GOT3 (cell line): ENCODE data around the gene NDUFA13.

Source experiments
- DNase-seq: peaks from one replicate; lab custom pipeline; 2025; ENCODE audit warnings: mixed read lengths; lab: John Stamatoyannopoulos, UW

Gene NDUFA13

DNA sequence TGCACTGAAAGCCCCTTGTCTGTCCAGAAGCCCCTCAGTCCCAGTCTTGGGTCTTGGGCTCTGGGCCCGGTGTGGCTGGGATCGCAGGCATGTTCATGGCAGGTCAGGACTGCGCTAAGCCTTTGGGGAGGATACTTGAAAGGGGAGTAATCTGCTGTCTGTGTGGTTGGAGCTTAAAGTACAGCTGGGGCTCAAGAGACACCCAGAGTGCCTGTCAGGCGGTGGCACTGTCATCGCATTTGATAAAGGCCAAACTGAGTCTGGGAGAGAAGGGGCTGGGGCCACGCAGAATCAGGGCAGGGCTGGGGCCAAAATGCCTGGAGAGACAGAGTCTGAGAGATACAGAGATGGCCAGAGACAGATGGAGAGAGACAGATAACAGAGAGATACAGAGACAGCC is 17.8 kb downstream of the NDUFA13 start:
- DNase-seq: no peak

DNA sequence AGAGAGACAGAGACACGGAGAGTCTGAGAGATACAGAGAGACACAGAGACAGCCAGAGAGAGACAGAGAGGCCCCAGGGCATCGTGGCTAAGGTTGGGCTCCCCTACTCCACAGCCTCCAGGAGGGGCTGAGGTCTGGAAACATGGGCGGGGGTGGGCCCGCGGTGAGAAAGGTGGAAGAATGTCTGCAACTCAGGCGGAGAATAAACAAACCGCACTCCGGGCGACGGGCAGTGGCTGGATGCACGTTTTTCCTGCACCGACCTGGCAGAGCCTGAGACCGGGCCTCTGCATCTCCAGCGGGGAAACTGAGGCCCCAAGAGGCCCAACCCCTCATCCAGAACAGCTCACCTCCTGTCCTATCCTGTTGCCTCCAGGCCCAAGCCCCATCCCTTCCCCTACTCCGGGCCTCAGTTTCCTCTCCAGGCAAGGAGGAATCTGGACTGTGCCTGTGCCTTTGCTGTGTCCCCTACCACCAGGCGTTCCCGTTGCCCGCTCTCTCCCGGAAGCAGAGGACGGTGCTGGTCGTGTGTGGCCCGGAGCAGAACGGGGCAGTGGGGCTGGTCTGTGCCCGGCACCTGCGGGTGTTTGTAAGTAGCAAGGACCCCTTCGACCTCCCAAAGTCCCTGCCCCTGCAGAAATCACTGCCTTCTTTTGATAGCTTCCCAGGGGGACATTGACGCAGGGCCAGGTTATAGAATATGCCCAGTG is 18.7 kb downstream of the NDUFA13 start:
- DNase-seq: no peak

DNA sequence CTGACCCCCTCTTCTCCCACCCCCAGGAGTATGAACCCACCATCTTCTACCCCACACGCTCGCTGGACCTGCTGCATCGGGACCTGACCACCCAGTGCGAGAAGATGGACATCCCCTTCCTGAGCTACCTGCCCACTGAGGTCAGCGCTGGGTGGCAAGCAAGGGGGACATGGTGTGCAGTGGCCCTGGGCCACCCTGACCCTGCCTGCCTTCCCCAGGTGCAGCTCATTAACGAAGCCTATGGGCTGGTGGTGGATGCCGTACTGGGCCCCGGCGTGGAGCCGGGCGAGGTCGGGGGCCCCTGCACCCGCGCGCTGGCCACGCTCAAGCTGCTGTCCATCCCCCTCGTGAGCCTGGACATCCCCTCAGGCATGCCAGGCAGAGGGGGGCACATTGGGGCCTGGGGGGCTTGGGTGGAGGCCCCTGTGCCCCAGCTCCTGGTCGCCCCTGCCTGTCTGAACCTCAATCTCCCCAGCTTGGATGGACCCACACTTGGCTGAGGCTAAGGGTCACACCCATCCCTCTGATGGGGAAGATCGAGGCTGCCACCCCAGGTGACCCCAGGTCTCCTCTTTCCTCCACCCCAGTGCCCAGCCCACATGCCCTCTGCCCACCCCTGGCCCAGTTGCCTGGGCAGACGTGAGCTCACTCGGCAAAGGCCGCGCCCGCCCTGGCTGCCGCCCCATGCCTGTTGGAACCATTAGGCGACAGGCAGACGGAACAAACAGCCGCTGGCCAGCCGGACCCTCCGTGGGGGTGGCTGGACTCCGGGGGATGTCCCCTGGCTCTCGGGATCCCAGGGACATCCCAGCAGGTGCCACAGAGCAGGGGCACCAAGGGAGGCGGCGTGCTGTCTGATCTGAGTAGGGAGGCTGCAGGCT is 19.5 kb downstream of the NDUFA13 start:
- DNase-seq: no peak

DNA sequence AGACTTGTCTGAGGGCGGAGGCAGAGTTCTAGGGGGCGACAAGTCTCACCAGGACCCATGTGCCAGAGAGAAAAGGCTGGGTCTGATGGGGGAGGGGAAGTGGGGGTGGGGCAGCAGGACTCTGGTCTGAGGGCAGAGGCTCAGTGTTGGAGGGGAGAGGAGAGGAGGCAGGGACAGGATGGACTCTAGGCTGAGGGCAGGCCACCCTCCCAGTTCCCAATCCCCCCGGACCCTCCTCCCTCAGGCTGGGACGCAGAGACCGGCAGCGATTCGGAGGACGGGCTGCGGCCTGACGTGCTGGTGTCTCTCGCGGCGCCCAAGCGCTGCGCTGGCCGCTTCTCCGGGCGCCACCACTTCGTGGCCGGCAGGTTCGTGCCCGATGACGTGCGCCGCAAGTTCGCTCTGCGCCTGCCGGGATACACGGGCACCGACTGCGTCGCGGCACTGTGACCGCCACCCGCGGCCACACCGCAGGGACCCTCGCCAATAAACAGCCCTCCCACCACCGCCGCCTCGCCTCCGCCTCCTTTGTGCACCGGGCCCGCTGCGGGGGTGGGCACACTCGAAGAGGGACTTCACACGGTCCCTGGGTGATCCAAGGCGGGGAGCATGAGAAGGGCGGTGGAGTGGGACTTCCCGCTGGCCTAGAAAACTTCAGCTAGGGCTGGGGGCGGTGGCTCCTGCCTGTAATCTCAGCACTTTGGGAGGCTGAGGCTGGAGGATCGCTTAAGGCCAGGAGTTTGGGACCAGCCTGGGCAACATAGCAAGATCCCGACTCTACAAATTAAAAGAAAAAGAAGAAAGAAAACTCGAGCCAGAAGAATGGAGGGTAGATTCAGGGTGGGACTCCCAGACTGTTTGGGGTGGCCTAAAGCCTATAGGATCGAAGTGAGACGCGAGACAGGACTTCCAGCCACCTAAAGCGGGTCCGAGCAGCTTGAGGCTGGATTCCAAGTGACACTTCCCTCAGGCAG is 21.3 kb downstream of the NDUFA13 start:
- DNase-seq: no peak

DNA sequence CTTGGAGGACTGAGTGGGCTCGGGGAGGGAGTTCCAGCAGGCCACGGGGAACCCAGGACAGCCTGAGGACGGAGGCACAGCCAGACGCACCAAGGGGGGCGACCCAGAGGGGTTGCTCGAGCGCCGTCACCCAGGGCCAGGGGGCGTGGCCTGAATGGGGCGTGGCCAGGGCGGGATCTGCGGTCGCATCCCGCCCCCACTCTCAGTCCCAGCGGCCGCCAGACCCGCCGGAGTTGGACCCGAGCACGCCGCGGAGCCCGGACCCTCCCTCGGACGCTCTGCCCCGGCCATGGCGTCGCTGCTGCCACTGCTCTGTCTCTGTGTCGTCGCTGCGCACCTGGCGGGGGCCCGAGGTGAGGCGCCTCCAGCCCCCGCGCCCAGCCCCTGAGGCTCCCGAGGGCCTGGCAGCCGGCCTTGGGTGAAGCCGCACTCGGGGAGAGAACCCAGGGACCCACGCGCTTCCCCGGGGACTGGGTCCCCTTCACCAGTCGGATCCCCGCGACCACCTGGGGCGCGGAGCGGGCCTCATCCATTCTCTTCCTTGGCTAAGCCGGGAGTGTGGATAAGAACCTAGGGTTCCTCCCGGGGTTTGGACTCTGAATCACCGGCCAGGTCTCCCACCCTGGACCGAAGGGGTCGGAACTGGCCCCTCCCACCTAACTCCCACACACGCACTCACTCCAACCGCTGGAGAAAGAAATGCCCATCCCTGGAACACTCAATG is 22.2 kb downstream of the NDUFA13 start, which contains the start of gene CILP2:
Gene CILP2 (plus strand): TSS at position 205 of the 724 bp plus-strand sequence. CDS start 85 bp downstream, at position 290.
- no peak for DNase-seq

- DNase-seq: no peak
These were observed 22.8 kb downstream of the NDUFA13 start for GRCh38 chr19:19538785-19539166.

GRCh38 chr19:19539698-19540063 is 23.7 kb downstream of the NDUFA13 start:
- DNase-seq: no peak

DNA sequence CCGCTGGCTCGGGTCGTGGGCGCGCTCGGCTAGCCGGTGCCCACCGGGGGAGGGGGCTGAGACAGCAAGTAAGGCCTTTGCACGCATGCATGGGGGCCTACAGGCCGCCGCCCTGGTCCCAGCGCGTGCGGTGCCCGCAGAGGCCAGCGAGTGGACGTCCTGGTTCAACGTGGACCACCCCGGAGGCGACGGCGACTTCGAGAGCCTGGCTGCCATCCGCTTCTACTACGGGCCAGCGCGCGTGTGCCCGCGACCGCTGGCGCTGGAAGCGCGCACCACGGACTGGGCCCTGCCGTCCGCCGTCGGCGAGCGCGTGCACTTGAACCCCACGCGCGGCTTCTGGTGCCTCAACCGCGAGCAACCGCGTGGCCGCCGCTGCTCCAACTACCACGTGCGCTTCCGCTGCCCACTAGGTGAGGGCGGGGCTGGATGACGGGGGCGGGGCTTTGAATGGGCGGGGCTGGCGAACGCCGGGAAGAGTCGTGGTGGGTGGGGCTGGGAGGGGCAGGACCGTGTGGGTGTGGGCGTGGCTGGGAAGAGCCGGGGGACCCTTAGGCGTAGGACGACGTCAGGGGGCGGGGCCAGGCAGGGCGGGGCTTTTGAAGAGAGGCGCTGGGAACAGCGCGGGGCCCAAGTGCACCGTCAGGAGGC is 24.2 kb downstream of the NDUFA13 start:
- no peak for DNase-seq

DNA sequence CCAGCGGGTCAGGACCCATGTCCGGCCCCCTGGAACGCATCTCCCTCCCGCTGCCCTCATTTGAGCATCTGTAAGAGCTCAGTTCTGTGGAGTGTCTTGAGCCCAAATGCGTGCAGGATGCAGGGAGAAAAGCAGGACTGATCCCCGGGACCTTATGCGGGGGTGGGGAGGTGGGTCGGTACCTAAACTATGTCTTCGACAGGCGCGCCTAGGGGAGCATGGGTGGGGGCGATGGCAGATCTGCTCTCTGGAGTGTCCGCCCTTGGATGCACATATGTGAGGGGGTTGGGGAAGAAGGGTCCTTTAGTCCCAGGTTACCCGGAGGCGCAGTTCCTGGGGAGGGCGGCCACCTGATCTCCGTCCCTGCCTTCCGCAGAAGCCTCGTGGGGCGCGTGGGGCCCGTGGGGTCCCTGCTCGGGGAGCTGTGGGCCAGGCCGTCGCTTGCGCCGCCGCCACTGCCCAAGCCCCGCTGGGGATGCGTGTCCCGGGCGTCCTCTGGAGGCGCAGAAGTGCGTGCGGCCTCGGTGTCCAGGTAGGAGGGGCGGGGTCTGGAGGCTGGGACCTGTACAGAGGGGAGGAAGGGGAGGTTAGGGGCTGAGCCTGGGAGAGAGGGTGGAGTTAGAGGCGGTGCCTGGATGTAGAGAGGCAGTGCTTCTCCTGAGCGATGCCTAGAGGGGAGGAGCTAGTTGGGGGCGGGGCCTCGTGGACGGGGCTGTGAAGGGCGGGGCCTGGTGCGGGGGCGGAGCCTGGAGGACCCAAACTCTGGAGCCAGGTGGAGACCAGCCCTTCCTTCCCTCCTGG is 24.9 kb downstream of the NDUFA13 start:
- no peak for DNase-seq

DNA sequence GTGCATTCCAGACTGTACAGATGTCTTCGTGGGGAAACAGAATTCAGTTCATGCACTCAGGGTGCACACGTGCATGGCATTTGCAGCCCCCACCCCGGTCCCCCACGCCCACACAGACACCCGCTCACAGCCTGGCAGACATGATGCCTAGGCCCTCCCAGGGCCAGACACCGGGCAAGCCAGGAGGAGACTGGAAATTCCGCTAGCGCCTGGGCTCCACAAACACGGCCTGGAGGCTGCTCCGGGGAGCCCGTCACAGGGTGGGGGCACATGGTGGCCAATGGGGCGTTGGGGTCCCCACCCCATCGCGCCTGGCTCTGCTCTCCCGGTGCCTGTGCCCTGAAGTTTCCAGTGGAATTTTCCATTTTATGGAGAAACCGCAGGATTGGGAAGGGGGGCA is 25.6 kb downstream of the NDUFA13 start:
- DNase-seq: no peak

DNA sequence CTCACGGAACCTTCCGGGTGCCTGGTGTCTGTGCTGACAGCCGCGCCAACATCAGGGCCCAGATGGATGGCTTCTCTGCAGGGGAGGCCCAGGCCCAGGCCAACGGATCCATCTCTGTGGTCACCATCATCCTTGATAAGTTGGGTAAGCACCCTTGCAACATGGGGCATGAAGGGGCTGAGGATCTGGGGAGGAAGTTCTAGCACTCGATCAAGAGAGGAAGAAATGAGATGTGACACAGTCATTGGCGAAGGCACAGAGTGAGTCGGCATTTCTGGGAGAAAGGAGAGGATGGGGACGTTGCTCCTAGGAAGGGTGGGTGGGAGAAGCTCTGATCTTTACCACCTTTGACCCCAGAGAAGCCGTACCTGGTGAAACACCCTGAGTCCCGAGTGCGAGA is 26.5 kb downstream of the NDUFA13 start:
- DNase-seq: no peak

- no peak for DNase-seq
These were observed 27.1 kb downstream of the NDUFA13 start for GRCh38 chr19:19543101-19543500.

DNA sequence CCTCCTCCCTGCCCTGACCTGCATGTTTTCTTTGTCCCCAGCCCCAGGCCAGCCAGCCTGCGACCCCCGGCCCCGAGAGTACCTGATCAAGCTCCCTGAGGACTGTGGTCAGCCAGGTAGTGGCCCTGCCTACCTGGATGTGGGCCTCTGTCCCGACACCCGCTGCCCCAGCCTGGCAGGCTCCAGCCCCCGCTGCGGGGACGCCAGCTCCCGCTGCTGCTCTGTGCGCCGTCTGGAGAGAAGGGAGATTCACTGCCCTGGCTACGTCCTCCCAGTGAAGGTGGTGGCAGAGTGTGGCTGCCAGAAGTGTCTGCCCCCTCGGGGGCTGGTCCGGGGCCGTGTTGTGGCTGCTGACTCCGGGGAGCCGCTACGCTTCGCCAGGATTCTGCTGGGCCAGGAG is 27.6 kb downstream of the NDUFA13 start:
- no peak for DNase-seq

GRCh38 chr19:19544257-19544953 is 28.4 kb downstream of the NDUFA13 start:
- no peak for DNase-seq

GRCh38 chr19:19544954-19545591 is 29.0 kb downstream of the NDUFA13 start:
- DNase-seq: no peak

DNA sequence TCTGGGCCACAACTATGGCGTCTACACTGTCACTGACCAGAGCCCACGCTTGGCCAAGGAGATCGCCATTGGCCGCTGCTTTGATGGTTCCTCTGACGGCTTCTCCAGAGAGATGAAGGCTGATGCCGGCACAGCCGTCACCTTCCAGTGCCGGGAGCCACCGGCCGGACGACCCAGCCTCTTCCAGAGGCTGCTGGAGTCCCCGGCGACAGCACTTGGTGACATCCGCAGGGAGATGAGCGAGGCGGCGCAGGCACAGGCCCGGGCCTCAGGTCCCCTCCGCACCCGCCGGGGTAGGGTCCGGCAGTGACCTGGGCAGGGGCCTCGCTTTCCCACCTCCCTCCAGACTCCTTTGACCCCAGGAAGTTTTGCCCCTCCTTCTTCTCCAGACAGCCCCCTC is 29.7 kb downstream of the NDUFA13 start:
- no peak for DNase-seq

DNA sequence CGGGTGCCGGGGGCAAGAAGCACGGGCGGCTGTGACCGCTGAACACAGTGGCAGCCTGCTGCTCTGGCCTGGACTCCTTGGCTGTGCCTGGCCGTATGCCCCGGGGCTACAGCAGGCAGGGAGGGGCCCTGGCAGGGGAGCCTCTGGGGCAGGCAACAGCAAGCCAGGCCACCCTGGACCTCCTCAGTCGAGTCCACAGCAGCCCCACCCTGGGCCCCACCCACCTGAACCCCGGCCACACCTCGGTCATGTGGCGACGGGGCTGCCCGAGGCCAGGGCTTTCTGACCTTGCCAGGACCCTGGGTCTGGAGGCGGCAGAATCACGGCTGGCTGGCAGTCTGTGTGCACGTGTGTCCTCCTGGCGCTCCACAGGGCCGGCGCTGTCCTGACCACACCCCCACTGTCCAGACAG is 30.7 kb downstream of the NDUFA13 start:
- DNase-seq: no peak

- no peak for DNase-seq
These were observed 31.8 kb downstream of the NDUFA13 start for GRCh38 chr19:19547674-19548336.
